ENCODE results near the gene WHAMM.
"Not testable (repeated sequence)": the region's sequence is repeated elsewhere in the genome, so short reads cannot be mapped to it uniquely, and the experiment has no call there.

Gene WHAMM

DNA sequence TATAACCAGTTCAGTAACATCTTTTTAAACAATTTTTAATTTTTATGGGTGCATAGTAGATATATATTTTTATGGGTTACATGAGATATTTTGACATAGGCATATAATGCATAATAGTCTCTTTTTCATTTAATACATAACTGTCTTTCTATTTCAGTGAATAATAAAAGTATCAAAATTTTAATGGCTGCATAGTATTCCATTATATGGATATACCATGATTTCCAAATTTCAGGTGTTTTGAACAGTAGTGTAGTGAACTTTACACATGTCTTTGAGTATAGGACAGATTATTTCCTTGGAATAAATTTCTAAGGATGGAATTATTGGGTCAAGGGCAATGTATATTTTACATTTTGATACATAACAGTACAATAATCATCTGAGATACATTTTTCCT, 10.7 kb downstream of the WHAMM start:
- Histone ChIP-seq H3K4me3 (ENCODE audit: insufficient read depth, low read length, poor library complexity, severe bottlenecking) (no peak overlapping the region), H3K27me3 (ENCODE audit: low read length) (no peaks in the 10 kb centered on the region), H2AFZ (ENCODE audit: low read depth, low read length, severe bottlenecking) (no peak overlapping the region), H3K9me3 (ENCODE audit: insufficient read depth, low read length) (no peaks in the 10 kb centered on the region), H3K4me2 (ENCODE audit: low read depth, low read length, poor library complexity, severe bottlenecking) (no peak overlapping the region), H3K79me2 (ENCODE audit: insufficient read depth, low read length) (peaks cover 14% of the 10 kb centered on the region), H3K36me3 (ENCODE audit: low read length) (peaks cover 56% of the 10 kb centered on the region), H3F3A (ENCODE audit: insufficient read depth) (no peaks in the 10 kb centered on the region), H4K20me1 (ENCODE audit: low read depth, low read length) (0 out of 2 replicates have a peak, but pooled peaks cover 5% of the 10 kb centered on the region), H3K27ac (ENCODE audit: low read depth, low read length) (no peak overlapping the region), H3K9me2 (replicated peaks; ENCODE audit: insufficient read depth, low read length) (no peaks in the 10 kb centered on the region), H3K9ac (ENCODE audit: low read length) (no peak overlapping the region)
- TF ChIP-seq EZH2phosphoT487 (conservative IDR thresholded peaks at IDR 0.05; ENCODE audit: low read length) (no peak), CTCF (IDR thresholded peaks at IDR 0.05; ENCODE audit: insufficient read depth, low read length, poor library complexity, severe bottlenecking) (no peak)

DNA sequence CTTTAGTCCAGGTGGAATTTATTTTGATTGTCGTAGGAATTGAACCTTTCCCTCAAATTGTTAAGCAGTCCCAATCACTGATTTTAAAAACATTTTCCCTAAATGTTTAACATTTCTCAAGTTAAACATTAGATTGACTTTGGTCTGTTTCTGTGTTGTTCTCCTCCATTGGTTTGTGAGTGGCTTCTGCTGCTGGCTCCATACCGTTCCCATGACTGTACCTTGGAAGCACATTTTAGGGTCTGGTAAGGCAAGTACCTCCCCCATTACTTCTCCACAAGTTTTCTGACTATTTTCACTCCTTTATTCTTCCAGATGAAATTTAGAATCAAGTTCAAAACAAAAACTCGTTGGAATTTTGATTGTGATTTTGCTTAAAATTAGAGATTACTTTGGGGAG, 12.0 kb downstream of the WHAMM start:
- not testable (repeated sequence) for H4K20me1 ChIP-seq (ENCODE audit: low read depth, low read length); H3K27me3 ChIP-seq (ENCODE audit: low read length); H3K27ac ChIP-seq (ENCODE audit: low read depth, low read length); H3K4me3 ChIP-seq (ENCODE audit: insufficient read depth, low read length, poor library complexity, severe bottlenecking); H3K4me2 ChIP-seq (ENCODE audit: low read depth, low read length, poor library complexity, severe bottlenecking); H3F3A ChIP-seq (ENCODE audit: insufficient read depth); H3K79me2 ChIP-seq (ENCODE audit: insufficient read depth, low read length); H3K9ac ChIP-seq (ENCODE audit: low read length); H3K9me2 ChIP-seq (replicated peaks; ENCODE audit: insufficient read depth, low read length); H3K9me3 ChIP-seq (ENCODE audit: insufficient read depth, low read length); H2AFZ ChIP-seq (ENCODE audit: low read depth, low read length, severe bottlenecking)
- peaks cover 51% of the 10 kb centered on the region for H3K36me3 ChIP-seq (ENCODE audit: low read length)

DNA sequence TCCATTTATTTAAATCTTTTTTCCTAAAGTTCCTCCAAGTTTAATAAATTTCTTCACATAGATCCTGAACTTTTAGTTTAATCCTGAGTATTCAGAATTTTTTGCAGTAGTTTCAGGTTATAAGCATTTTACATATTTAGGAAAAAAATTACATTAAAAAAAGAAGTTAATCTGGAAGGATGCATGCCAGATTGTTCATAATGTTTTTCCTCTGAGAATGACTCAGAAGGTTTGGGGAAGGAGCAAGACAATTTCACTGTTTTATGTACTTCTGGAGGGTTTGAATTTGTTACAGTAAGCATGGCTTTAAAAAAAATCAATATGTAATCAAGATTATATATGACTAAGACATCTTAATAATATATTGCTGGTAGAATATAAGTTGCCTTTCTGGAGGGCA, 12.4 kb downstream of the WHAMM start:
- H3K4me2 ChIP-seq (ENCODE audit: low read depth, low read length, poor library complexity, severe bottlenecking); H3K27me3 ChIP-seq (ENCODE audit: low read length); H4K20me1 ChIP-seq (ENCODE audit: low read depth, low read length); H2AFZ ChIP-seq (ENCODE audit: low read depth, low read length, severe bottlenecking); H3K27ac ChIP-seq (ENCODE audit: low read depth, low read length); H3K9ac ChIP-seq (ENCODE audit: low read length); H3K4me3 ChIP-seq (ENCODE audit: insufficient read depth, low read length, poor library complexity, severe bottlenecking); H3F3A ChIP-seq (ENCODE audit: insufficient read depth); H3K79me2 ChIP-seq (ENCODE audit: insufficient read depth, low read length); H3K9me2 ChIP-seq (replicated peaks; ENCODE audit: insufficient read depth, low read length); H3K9me3 ChIP-seq (ENCODE audit: insufficient read depth, low read length): not testable (repeated sequence)
- H3K36me3 ChIP-seq (ENCODE audit: low read length), result peaks cover 52% of the 10 kb centered on the region

DNA sequence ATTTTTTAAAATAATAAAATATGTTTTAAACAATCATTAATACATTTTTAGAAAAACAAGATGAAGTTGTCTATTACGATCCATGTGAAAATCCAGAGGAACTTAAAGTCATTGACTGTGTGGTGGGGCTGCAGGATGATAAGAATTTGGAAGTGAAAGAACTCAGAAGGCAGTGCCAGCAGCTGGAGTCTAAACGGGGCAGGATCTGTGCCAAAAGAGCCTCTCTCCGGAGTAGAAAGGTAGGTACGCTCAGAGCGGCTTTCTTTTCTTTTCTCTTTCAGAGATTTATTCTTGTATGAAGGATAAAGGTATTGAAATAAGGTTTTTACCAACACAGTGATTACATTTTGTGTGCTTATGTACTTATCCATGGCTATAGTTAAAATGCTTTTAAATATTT, 13.6 kb downstream of the WHAMM start:
- no peaks in the 10 kb centered on the region for H3K79me2 ChIP-seq (ENCODE audit: insufficient read depth, low read length)
- H3K36me3 ChIP-seq (ENCODE audit: low read length), result peaks cover 52% of the 10 kb centered on the region
- TF ChIP-seq CTCF (IDR thresholded peaks at IDR 0.05; ENCODE audit: insufficient read depth, low read length, poor library complexity, severe bottlenecking), result no peak
- no peak for TF ChIP-seq EZH2phosphoT487 (conservative IDR thresholded peaks at IDR 0.05; ENCODE audit: low read length)
- H3K9ac ChIP-seq (ENCODE audit: low read length), result no peak overlapping the region
- H2AFZ ChIP-seq (ENCODE audit: low read depth, low read length, severe bottlenecking), result no peak overlapping the region
- H3K27ac ChIP-seq (ENCODE audit: low read depth, low read length), result no peak overlapping the region
- no peaks in the 10 kb centered on the region for H3K9me3 ChIP-seq (ENCODE audit: insufficient read depth, low read length)
- H3K4me3 ChIP-seq (ENCODE audit: insufficient read depth, low read length, poor library complexity, severe bottlenecking), result no peak overlapping the region
- no peak overlapping the region for H3K4me2 ChIP-seq (ENCODE audit: low read depth, low read length, poor library complexity, severe bottlenecking)
- no peaks in the 10 kb centered on the region for H3F3A ChIP-seq (ENCODE audit: insufficient read depth)
- no peaks in the 10 kb centered on the region for H3K9me2 ChIP-seq (replicated peaks; ENCODE audit: insufficient read depth, low read length)
- no peaks in the 10 kb centered on the region for H4K20me1 ChIP-seq (ENCODE audit: low read depth, low read length)
- H3K27me3 ChIP-seq (ENCODE audit: low read length), result no peaks in the 10 kb centered on the region
